K562 (cell line): ENCODE results near the gene IL4I1. TPM values are rescaled to one million over a fixed set of nuclear protein-coding genes. Genes with fewer than 3 reads are reported as not detected.

Source experiments
- CBX1 ChIP-seq: sonication (generic); IDR thresholded peaks from 2 replicates; pipeline ENCODE4 v1.6.1; 2016; ENCODE audit warnings: antibody characterized with exemption, low read depth, mild to moderate bottlenecking
- GATAD2A ChIP-seq: fragments of 450-650 bp; IDR thresholded peaks from 2 replicates; pipeline ENCODE4 v1.6.1; 2017
- GTF2E2 ChIP-seq: fragments of 200-800 bp; sonication (Bioruptor generic); IDR thresholded peaks from 2 replicates; pipeline ENCODE4 v1.6.1; 2016; ENCODE audit warnings: missing genetic modification characterization, missing compliant biosample characterization
- HEY1 ChIP-seq: fragments of 250-450 bp; sonication (Bioruptor Pico); IDR thresholded peaks from 2 replicates; pipeline ENCODE4 v1.5.0; 2020; ENCODE audit warnings: mild to moderate bottlenecking, moderate library complexity, borderline replicate concordance
- HNRNPL ChIP-seq: fragments of 200-400 bp; formaldehyde crosslinking; IDR thresholded peaks from 2 replicates; pipeline ENCODE4 v1.6.1; 2017; ENCODE audit warnings: low read depth, mild to moderate bottlenecking, low read length
- KAT2B ChIP-seq: IDR thresholded peaks from one replicate; pipeline ENCODE4 v1.6.1; 2012; ENCODE audit warnings: low read depth, mild to moderate bottlenecking, control low read depth, inconsistent platforms, low read length, moderate library complexity
- KAT7 ChIP-seq: sonication (generic); formaldehyde crosslinking; IDR thresholded peaks from 2 replicates; pipeline ENCODE4 v1.8.0; 2022; ENCODE audit warnings: missing genetic modification reagents, mild to moderate bottlenecking, borderline replicate concordance
- MYBL2 ChIP-seq, 2 experiments: fragments of 450-650 bp in 1 of 2; sonication (generic) in 1 of 2; formaldehyde crosslinking in 1 of 2; IDR thresholded peaks; 2 replicates each; pipeline versions ENCODE4 v1.6.1 to v1.8.1; 2017 to 2022; ENCODE audit warnings: borderline replicate concordance in 1 of 2, inconsistent platforms in 1 of 2, low read depth in 1 of 2, mild to moderate bottlenecking in 1 of 2, missing genetic modification reagents in 1 of 2, moderate library complexity in 1 of 2
- NELFE ChIP-seq: IDR thresholded peaks from 2 replicates; pipeline ENCODE4 v1.6.1; 2011; ENCODE audit warnings: mild to moderate bottlenecking; ENCODE audit not compliant: insufficient read depth, insufficient read length
- OTX1 ChIP-seq: fragments of 450-650 bp; formaldehyde crosslinking; IDR thresholded peaks from 2 replicates; pipeline ENCODE4 v1.4.0; 2022; ENCODE audit warnings: mild to moderate bottlenecking
- PHF20 ChIP-seq: fragments of 450-650 bp; IDR thresholded peaks from 2 replicates; pipeline ENCODE4 v1.6.1; 2018; ENCODE audit not compliant: partially characterized antibody
- PHF21A ChIP-seq: fragments of 450-650 bp; IDR thresholded peaks from 2 replicates; pipeline ENCODE4 v1.6.1; 2017; ENCODE audit warnings: low read depth, borderline replicate concordance
- RHOXF2B ChIP-seq: fragments of 250-450 bp; sonication (Bioruptor Pico); conservative IDR thresholded peaks from 2 replicates; pipeline ENCODE4 v1.5.1; 2021
- SRSF1 ChIP-seq: fragments of 200-400 bp; formaldehyde crosslinking; IDR thresholded peaks from 2 replicates; pipeline ENCODE4 v1.6.1; 2017; ENCODE audit warnings: mild to moderate bottlenecking, low read depth, low read length, moderate library complexity
- SRSF3 ChIP-seq: fragments of 200-400 bp; formaldehyde crosslinking; IDR thresholded peaks from 2 replicates; pipeline ENCODE4 v1.6.1; 2016; ENCODE audit warnings: mild to moderate bottlenecking, low read length, moderate library complexity; ENCODE audit not compliant: insufficient read depth
- SRSF7 ChIP-seq: fragments of 200-400 bp; formaldehyde crosslinking; optimal IDR thresholded peaks from 2 replicates; pipeline ENCODE3; 2017; ENCODE audit warnings: mild to moderate bottlenecking, low read depth, low read length
- TSC22D4 ChIP-seq: fragments of 450-650 bp; IDR thresholded peaks from 2 replicates; pipeline ENCODE4 v1.6.1; 2016; ENCODE audit warnings: missing genetic modification characterization, missing biosample characterization, control low read depth
- U2AF1 ChIP-seq: fragments of 200-400 bp; formaldehyde crosslinking; optimal IDR thresholded peaks from 2 replicates; pipeline ENCODE3; 2017; ENCODE audit warnings: mild to moderate bottlenecking, low read depth, low read length, moderate library complexity
- ZNF23 ChIP-seq: fragments of 250-450 bp; sonication (Bioruptor Pico); IDR thresholded peaks from 2 replicates; pipeline ENCODE4 v1.4.0; 2020; ENCODE audit warnings: mild to moderate bottlenecking
- ZNF586 ChIP-seq: fragments of 450-650 bp; formaldehyde crosslinking; conservative IDR thresholded peaks from 2 replicates; pipeline ENCODE4 v1.4.0; 2020; ENCODE audit warnings: mild to moderate bottlenecking, moderate library complexity
- ZNF778 ChIP-seq: fragments of 450-650 bp; formaldehyde crosslinking; IDR thresholded peaks from 2 replicates; pipeline ENCODE4 v1.4.0; 2020; ENCODE audit warnings: mild to moderate bottlenecking, moderate library complexity
- polyA plus RNA-seq, 8 experiments: library from polyadenylated mRNA; depleted of rRNA in 4 of 8; stranded (reverse) in 5 of 8; unstranded in 3 of 8; fragments of >200 nt; fragmentation: Nextera tagmentation in 2 of 8; fragmentation: Illumina TruSeq in 1 of 8; extraction: Ambion mirVana in 2 of 8; extraction: Trizol in 1 of 8; gene quantifications; 2 replicates each; pipeline versions ENCODE4 v1.2.1 to v1.2.3, GENCODE V29; 2011 to 2014; ENCODE audit warnings: inconsistent platforms in 1 of 8, missing spikeins in 1 of 8
- total RNA-seq, 7 experiments: library from RNA; depleted of rRNA in 6 of 7; stranded (reverse); fragments of >200 nt in 6 of 7; fragmentation: Illumina TruSeq in 2 of 7; extraction: Trizol in 2 of 7; gene quantifications; 2 replicates each; pipeline versions ENCODE4 v1.2.1 to v1.2.3, GENCODE V29; 2011 to 2021; ENCODE audit warnings: low replicate concordance in 1 of 7
- TF ChIP-seq, protein P1 (sequence below): fragments of 450-650 bp; formaldehyde crosslinking; IDR thresholded peaks from 2 replicates; pipeline ENCODE4 v1.4.0; 2020; ENCODE audit warnings: mild to moderate bottlenecking, moderate library complexity
- TF ChIP-seq, protein P2 (sequence below), 2 experiments: fragments of 450-650 bp in 1 of 2; IDR thresholded peaks; 2 replicates each; pipeline ENCODE4 v1.6.1; 2011 to 2017; ENCODE audit warnings: low read depth in 2 of 2, antibody characterized with exemption in 1 of 2, borderline replicate concordance in 1 of 2, low read length in 1 of 2, mild to moderate bottlenecking in 1 of 2, mixed read lengths in 1 of 2; ENCODE audit not compliant: control insufficient read depth in 1 of 2
- TF ChIP-seq, protein P3 (sequence below): sonication (generic); formaldehyde crosslinking; IDR thresholded peaks from 2 replicates; pipeline ENCODE4 v1.8.1; 2023; ENCODE audit warnings: mild to moderate bottlenecking, missing genetic modification reagents

IL4I1 gene
- total and polyA plus RNA-seq, 9 of the 15 experiments (the other 6 are each of a cell fraction or from before 2014, with no cell fraction given): 0.06 to 0.95 (median 0.43) TPM; not detected in 2

DNA sequence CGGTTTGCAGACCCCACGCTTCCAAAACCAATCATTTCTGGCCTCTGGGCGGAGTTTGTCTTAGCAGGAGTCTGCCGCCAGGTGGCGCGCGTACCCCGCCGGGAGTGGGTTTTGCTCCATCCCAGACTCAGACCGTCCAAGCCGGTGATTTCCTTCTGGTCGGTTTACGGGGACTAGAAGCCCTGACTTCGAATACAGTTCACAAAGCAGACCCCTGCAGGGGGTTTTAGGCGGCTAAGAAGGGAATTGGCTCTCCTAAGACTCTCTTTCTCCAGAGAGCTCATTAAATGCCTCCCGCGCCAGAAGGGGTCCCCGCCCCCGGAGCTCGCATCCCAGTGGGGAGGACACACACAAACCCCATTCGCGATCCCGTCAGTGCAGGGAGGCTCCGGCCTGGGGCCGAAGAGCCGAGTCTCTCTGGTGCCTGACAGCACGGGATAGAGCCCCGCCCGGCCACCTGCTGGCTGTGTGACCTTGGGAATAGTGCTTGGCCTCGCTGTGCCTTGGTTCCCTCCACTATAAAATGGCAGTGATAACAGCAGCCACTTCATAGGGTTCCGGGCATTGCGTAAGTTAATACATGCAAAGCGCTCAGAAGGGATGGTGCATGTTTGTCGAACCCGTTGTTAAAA lies 41.2 kb upstream of the IL4I1 start (continued):
- TF ChIP-seq, protein P1, sequence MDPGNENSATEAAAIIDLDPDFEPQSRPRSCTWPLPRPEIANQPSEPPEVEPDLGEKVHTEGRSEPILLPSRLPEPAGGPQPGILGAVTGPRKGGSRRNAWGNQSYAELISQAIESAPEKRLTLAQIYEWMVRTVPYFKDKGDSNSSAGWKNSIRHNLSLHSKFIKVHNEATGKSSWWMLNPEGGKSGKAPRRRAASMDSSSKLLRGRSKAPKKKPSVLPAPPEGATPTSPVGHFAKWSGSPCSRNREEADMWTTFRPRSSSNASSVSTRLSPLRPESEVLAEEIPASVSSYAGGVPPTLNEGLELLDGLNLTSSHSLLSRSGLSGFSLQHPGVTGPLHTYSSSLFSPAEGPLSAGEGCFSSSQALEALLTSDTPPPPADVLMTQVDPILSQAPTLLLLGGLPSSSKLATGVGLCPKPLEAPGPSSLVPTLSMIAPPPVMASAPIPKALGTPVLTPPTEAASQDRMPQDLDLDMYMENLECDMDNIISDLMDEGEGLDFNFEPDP (CRISPR knock-in tag): no peak
- TF ChIP-seq NELFE (no peak), SRSF1 (no peak), PHF20 (no peak), MYBL2 (IDR thresholded peaks at IDR 0.05; ENCODE audit: low read depth) (no peak), MYBL2 (CRISPR knock-in tag; IDR thresholded peaks at IDR 0.05; ENCODE audit: borderline replicate concordance) (no peak), KAT7 (CRISPR knock-in tag) (0 out of 2 replicates have a peak, but pooled peaks have one; percentile 19), CBX1 (0 out of 2 replicates have a peak, but pooled peaks have one; percentile 34), OTX1 (CRISPR knock-in tag) (no peak), RHOXF2B (no peak), GTF2E2 (tag) (no peak), ZNF586 (CRISPR knock-in tag) (no peak), PHF21A (no peak), ZNF778 (CRISPR knock-in tag) (no peak), HNRNPL (no peak), SRSF3 (no peak), GATAD2A (no peak), U2AF1 (no peak), KAT2B (no peak), TSC22D4 (tag) (no peak), HEY1 (CRISPR knock-in tag) (no peak), SRSF7 (no peak), ZNF23 (CRISPR knock-in tag) (no peak)
- TF ChIP-seq, protein P2, sequence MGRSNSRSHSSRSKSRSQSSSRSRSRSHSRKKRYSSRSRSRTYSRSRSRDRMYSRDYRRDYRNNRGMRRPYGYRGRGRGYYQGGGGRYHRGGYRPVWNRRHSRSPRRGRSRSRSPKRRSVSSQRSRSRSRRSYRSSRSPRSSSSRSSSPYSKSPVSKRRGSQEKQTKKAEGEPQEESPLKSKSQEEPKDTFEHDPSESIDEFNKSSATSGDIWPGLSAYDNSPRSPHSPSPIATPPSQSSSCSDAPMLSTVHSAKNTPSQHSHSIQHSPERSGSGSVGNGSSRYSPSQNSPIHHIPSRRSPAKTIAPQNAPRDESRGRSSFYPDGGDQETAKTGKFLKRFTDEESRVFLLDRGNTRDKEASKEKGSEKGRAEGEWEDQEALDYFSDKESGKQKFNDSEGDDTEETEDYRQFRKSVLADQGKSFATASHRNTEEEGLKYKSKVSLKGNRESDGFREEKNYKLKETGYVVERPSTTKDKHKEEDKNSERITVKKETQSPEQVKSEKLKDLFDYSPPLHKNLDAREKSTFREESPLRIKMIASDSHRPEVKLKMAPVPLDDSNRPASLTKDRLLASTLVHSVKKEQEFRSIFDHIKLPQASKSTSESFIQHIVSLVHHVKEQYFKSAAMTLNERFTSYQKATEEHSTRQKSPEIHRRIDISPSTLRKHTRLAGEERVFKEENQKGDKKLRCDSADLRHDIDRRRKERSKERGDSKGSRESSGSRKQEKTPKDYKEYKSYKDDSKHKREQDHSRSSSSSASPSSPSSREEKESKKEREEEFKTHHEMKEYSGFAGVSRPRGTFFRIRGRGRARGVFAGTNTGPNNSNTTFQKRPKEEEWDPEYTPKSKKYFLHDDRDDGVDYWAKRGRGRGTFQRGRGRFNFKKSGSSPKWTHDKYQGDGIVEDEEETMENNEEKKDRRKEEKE (IDR thresholded peaks at IDR 0.05; ENCODE audit: borderline replicate concordance in 1 of 2, control insufficient read depth in 1 of 2, low read depth in 2 of 2, low read length in 1 of 2): no peak
- TF ChIP-seq, protein P3, sequence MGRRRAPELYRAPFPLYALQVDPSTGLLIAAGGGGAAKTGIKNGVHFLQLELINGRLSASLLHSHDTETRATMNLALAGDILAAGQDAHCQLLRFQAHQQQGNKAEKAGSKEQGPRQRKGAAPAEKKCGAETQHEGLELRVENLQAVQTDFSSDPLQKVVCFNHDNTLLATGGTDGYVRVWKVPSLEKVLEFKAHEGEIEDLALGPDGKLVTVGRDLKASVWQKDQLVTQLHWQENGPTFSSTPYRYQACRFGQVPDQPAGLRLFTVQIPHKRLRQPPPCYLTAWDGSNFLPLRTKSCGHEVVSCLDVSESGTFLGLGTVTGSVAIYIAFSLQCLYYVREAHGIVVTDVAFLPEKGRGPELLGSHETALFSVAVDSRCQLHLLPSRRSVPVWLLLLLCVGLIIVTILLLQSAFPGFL (CRISPR knock-in tag): 0 out of 2 replicates have a peak, but pooled peaks have one; percentile 20
